ENCODE measurements around the gene USP3. TPM values are rescaled to one million over a fixed set of nuclear protein-coding genes. Genes with fewer than 3 reads are reported as not detected.
A peak's percentile ranks its signal among the peaks of the same experiment; 100 is the strongest.

USP3 gene
- total and polyA plus RNA-seq, 2 of the 13 experiments (the other 11 are each of a cell fraction or from before 2014, with no cell fraction given): 14.3 to 61.2 TPM

DNA sequence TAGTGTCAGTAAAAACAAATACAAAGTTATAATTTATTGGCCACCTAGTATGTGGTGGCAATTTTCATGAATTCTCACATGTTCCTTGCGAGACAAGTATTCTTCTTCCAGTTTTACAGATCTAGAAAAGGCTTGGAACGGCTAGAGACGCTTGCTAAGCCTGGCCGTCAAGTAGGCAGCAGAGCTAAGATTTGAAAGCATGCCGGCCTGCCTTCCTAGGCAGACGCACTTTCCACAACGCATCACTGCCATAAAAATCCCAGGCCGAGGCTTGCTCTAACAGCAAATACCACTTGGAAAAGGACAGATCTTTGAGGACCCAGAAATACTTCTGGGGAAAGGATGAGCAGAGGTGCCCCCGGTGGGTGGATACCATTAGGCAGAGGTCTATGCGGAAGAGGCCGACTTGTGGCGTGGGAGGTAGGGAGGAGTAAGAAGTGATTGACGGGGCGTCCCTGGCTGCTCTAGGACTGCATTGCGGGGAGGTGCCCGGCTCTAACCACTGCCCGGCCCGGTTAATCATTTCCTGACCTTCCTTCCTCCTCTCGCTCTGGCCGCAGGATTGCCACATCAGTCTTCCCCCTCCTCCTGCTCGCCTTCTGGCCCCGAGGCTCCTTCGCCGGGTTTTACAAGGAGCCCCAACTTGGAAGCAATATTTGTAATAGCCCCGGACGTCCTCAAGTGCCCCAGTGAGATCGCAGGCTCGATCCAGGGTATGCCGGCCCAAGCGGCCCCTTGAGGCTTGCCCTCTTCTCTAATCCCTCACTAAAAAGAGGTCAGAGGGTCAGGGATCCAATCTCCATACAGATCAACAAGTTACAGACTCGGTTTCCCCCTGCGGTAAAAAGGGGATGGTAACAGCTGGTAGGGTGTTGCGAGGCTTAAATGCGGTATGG lies 1.3 kb upstream of the USP3 start (continued):
- TF ChIP-seq ZNF768 (CRISPR knock-in tag; IDR thresholded peaks at IDR 0.05) (no peak), ZNF558 (CRISPR knock-in tag; IDR thresholded peaks at IDR 0.05; ENCODE audit: borderline replicate concordance) (peak; percentile 46; the same call in 1 of the 2 replicates), MED13 (CRISPR knock-in tag; IDR thresholded peaks at IDR 0.05) (peak; percentile 47), ARID2 (CRISPR knock-in tag; IDR thresholded peaks at IDR 0.05; ENCODE audit: borderline replicate concordance) (peak; percentile 88; the same call in 1 of the 2 replicates), ZBTB38 (CRISPR knock-in tag; IDR thresholded peaks at IDR 0.05) (peak; percentile 46; the same call in 1 of the 2 replicates), ZNF614 (CRISPR knock-in tag; IDR thresholded peaks at IDR 0.05; ENCODE audit: borderline replicate concordance) (peak; percentile 37; the same call in 1 of the 2 replicates), BHLHE40 (IDR thresholded peaks at IDR 0.05; ENCODE audit: low read length) (peak; percentile 47; the same call in 1 of the 2 replicates), CREB1 (IDR thresholded peaks at IDR 0.05) (no peak), CREB1 (CRISPR knock-in tag; IDR thresholded peaks at IDR 0.05) (0 out of 2 replicates have a peak, but pooled peaks have one; percentile 30), ZNF501 (CRISPR knock-in tag; IDR thresholded peaks at IDR 0.05) (peak; percentile 67), HOXA5 (CRISPR knock-in tag; IDR thresholded peaks at IDR 0.05) (peak; percentile 44)
- TF ChIP-seq, protein P1, sequence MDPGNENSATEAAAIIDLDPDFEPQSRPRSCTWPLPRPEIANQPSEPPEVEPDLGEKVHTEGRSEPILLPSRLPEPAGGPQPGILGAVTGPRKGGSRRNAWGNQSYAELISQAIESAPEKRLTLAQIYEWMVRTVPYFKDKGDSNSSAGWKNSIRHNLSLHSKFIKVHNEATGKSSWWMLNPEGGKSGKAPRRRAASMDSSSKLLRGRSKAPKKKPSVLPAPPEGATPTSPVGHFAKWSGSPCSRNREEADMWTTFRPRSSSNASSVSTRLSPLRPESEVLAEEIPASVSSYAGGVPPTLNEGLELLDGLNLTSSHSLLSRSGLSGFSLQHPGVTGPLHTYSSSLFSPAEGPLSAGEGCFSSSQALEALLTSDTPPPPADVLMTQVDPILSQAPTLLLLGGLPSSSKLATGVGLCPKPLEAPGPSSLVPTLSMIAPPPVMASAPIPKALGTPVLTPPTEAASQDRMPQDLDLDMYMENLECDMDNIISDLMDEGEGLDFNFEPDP (CRISPR knock-in tag; conservative IDR thresholded peaks at IDR 0.05): 0 out of 2 replicates have a peak, but pooled peaks have one; percentile 86
- TF ChIP-seq, protein P2, sequence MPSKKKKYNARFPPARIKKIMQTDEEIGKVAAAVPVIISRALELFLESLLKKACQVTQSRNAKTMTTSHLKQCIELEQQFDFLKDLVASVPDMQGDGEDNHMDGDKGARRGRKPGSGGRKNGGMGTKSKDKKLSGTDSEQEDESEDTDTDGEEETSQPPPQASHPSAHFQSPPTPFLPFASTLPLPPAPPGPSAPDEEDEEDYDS (CRISPR knock-in tag; IDR thresholded peaks at IDR 0.05): peak; percentile 54; the same call in 1 of the 2 replicates
- TF ChIP-seq, protein P3, sequence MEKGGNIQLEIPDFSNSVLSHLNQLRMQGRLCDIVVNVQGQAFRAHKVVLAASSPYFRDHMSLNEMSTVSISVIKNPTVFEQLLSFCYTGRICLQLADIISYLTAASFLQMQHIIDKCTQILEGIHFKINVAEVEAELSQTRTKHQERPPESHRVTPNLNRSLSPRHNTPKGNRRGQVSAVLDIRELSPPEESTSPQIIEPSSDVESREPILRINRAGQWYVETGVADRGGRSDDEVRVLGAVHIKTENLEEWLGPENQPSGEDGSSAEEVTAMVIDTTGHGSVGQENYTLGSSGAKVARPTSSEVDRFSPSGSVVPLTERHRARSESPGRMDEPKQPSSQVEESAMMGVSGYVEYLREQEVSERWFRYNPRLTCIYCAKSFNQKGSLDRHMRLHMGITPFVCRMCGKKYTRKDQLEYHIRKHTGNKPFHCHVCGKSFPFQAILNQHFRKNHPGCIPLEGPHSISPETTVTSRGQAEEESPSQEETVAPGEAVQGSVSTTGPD (CRISPR knock-in tag; IDR thresholded peaks at IDR 0.05): 0 out of 2 replicates have a peak, but pooled peaks have one; percentile 5
- TF ChIP-seq, protein P4, sequence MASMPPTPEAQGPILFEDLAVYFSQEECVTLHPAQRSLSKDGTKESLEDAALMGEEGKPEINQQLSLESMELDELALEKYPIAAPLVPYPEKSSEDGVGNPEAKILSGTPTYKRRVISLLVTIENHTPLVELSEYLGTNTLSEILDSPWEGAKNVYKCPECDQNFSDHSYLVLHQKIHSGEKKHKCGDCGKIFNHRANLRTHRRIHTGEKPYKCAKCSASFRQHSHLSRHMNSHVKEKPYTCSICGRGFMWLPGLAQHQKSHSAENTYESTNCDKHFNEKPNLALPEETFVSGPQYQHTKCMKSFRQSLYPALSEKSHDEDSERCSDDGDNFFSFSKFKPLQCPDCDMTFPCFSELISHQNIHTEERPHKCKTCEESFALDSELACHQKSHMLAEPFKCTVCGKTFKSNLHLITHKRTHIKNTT (CRISPR knock-in tag; IDR thresholded peaks at IDR 0.05): no peak
- TF ChIP-seq, protein P5, sequence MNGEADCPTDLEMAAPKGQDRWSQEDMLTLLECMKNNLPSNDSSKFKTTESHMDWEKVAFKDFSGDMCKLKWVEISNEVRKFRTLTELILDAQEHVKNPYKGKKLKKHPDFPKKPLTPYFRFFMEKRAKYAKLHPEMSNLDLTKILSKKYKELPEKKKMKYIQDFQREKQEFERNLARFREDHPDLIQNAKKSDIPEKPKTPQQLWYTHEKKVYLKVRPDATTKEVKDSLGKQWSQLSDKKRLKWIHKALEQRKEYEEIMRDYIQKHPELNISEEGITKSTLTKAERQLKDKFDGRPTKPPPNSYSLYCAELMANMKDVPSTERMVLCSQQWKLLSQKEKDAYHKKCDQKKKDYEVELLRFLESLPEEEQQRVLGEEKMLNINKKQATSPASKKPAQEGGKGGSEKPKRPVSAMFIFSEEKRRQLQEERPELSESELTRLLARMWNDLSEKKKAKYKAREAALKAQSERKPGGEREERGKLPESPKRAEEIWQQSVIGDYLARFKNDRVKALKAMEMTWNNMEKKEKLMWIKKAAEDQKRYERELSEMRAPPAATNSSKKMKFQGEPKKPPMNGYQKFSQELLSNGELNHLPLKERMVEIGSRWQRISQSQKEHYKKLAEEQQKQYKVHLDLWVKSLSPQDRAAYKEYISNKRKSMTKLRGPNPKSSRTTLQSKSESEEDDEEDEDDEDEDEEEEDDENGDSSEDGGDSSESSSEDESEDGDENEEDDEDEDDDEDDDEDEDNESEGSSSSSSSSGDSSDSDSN (CRISPR knock-in tag; IDR thresholded peaks at IDR 0.05): peak; percentile 1; the same call in 1 of the 2 replicates
- TF ChIP-seq, protein P6, sequence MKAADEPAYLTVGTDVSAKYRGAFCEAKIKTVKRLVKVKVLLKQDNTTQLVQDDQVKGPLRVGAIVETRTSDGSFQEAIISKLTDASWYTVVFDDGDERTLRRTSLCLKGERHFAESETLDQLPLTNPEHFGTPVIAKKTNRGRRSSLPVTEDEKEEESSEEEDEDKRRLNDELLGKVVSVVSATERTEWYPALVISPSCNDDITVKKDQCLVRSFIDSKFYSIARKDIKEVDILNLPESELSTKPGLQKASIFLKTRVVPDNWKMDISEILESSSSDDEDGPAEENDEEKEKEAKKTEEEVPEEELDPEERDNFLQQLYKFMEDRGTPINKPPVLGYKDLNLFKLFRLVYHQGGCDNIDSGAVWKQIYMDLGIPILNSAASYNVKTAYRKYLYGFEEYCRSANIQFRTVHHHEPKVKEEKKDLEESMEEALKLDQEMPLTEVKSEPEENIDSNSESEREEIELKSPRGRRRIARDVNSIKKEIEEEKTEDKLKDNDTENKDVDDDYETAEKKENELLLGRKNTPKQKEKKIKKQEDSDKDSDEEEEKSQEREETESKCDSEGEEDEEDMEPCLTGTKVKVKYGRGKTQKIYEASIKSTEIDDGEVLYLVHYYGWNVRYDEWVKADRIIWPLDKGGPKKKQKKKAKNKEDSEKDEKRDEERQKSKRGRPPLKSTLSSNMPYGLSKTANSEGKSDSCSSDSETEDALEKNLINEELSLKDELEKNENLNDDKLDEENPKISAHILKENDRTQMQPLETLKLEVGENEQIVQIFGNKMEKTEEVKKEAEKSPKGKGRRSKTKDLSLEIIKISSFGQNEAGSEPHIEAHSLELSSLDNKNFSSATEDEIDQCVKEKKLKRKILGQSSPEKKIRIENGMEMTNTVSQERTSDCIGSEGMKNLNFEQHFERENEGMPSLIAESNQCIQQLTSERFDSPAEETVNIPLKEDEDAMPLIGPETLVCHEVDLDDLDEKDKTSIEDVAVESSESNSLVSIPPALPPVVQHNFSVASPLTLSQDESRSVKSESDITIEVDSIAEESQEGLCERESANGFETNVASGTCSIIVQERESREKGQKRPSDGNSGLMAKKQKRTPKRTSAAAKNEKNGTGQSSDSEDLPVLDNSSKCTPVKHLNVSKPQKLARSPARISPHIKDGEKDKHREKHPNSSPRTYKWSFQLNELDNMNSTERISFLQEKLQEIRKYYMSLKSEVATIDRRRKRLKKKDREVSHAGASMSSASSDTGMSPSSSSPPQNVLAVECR (CRISPR knock-in tag; IDR thresholded peaks at IDR 0.05; ENCODE audit: borderline replicate concordance): peak; percentile 54; the same call in 1 of the 2 replicates

All from HepG2 (cell line).